IPS DF 6.9 (cell line): ENCODE data around the gene CRIM1.

ENCODE experiments used
- DNase-seq: peaks from one replicate; pipeline ENCODE4 v3.0.0-alpha.2; 2013; ENCODE audit warnings: low read depth, low spot score
- H3K27ac ChIP-seq: one replicate; pipeline ENCODE4 v1.5.1; 2013; ENCODE audit warnings: low read length, control low read depth
- H3K27me3 ChIP-seq: 2 replicates; pipeline ENCODE4 v1.6.1; 2013; ENCODE audit warnings: mild to moderate bottlenecking, low read length; ENCODE audit not compliant: control insufficient read depth, insufficient read depth
- H3K36me3 ChIP-seq: 2 replicates; pipeline ENCODE4 v1.6.1; 2013; ENCODE audit warnings: low read length; ENCODE audit not compliant: control insufficient read depth, insufficient read depth
- H3K4me1 ChIP-seq: 2 replicates; pipeline ENCODE4 v1.6.1; 2013; ENCODE audit warnings: low read length; ENCODE audit not compliant: control insufficient read depth, insufficient read depth
- H3K4me3 ChIP-seq: 2 replicates; pipeline ENCODE4 v1.5.1; 2013; ENCODE audit warnings: mild to moderate bottlenecking, low read length
- H3K9me3 ChIP-seq: 2 replicates; pipeline ENCODE4 v1.6.1; 2013; ENCODE audit warnings: low read length, inconsistent platforms; ENCODE audit not compliant: control insufficient read depth, insufficient read depth
- WGBS: extraction: QIAGEN DNeasy Blood & Tissue Kit; methylation state at CpG from one replicate; pipeline ENCODE4 v1.1.7; 2013; ENCODE audit warnings: mixed read lengths, missing lambda C conversion rate; ENCODE audit not compliant: insufficient read length, insufficient coverage; 5-methylcytosine and 5-hydroxymethylcytosine counted together

The CRIM1 gene

GRCh38 chr2:36559221-36559942 is 203.8 kb downstream of the CRIM1 start:
- Histone ChIP-seq H3K4me1 (peaks cover 4% of the 10 kb centered on the region; the same call in 1 of the 2 replicates), H3K27me3 (no peaks in the 10 kb centered on the region; the same call in 1 of the 2 replicates), H3K4me3 (no peak overlapping the region), H3K9me3 (no peaks in the 10 kb centered on the region), H3K36me3 (no peaks in the 10 kb centered on the region), H3K27ac (no peak overlapping the region)
- DNase-seq, result no peak
- whole genome bisulfite sequencing, result no CpG with 5 or more reads among the region's 11 CpGs

DNA sequence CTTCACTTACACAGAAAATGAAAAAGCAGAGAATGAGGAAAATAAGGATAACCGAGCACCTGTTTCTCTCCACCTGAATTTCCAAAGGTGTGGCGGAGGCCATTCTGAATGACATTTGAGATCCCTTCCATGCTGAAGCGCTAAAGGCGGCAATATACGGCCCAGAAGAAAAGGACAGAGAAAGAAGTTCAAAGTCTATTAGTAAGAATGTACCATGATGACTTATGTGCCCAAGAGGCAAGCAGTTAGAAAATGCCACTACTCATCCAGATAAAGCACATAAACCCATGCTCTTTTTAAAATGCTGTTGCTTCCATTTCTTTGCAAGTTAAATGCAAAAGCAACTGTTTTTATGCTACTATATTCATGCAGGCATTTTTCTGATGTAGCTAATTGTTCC is 205.1 kb downstream of the CRIM1 start:
- Histone ChIP-seq H3K9me3 (no peaks in the 10 kb centered on the region), H3K27me3 (no peaks in the 10 kb centered on the region; the same call in 1 of the 2 replicates), H3K36me3 (no peaks in the 10 kb centered on the region), H3K27ac (no peak overlapping the region), H3K4me1 (peaks cover 4% of the 10 kb centered on the region; the same call in 1 of the 2 replicates), H3K4me3 (no peak overlapping the region)
- WGBS, result no CpG with 5 or more reads among the region's 5 CpGs
- DNase-seq, result no peak

DNA sequence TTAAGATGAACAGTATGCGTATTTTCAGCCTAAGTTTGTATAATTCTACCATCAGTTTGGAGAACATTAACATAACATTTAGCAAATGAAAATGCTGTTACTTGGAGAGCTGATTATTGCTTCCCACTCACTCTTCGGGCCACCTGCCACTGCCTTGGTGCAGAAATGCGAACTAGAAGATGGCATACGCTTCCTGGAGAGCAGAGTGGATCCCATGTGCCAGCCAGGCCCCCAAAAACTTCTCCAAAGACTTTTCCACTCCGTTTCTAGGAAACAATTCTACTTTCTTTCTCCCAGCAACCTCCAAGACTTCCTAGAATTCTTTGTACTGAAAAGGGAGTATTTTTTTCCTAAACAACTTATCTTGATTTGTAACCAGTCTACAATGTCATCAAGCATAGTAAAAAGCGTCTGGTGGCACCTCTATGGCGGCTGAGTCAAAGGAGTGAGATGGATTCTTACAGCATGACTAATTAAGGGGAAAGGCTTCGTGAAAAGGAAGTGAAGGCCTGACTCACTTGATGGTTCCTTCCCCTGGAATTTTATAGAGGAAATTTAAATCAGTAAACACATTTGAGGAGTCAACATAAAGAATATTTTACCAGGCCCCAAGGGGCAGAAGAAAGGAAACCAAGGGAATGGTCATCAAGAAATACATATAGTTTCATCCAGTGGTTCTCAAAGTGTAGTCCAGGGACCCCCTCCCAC is 205.8 kb downstream of the CRIM1 start:
- Histone ChIP-seq H3K4me3 (no peak overlapping the region), H3K27ac (no peak overlapping the region), H3K36me3 (no peaks in the 10 kb centered on the region), H3K27me3 (no peaks in the 10 kb centered on the region; the same call in 1 of the 2 replicates), H3K4me1 (peaks cover 4% of the 10 kb centered on the region; the same call in 1 of the 2 replicates), H3K9me3 (no peaks in the 10 kb centered on the region)
- WGBS, result no CpG with 5 or more reads among the region's 8 CpGs
- DNase-seq, result no peak

GRCh38 chr2:36562240-36562639 is 206.7 kb downstream of the CRIM1 start:
- Histone ChIP-seq H3K27me3 (no peaks in the 10 kb centered on the region; the same call in 1 of the 2 replicates), H3K4me3 (no peak overlapping the region), H3K27ac (no peak overlapping the region), H3K9me3 (no peaks in the 10 kb centered on the region), H3K4me1 (peaks cover 4% of the 10 kb centered on the region; the same call in 1 of the 2 replicates), H3K36me3 (no peaks in the 10 kb centered on the region)
- WGBS, result no CpG with 5 or more reads among the region's 1 CpG
- no peak for DNase-seq

- no peak for DNase-seq
- no peak overlapping the region for H3K27ac ChIP-seq
- H3K27me3 ChIP-seq, result no peaks in the 10 kb centered on the region; the same call in 1 of the 2 replicates
- H3K4me1 ChIP-seq, result peaks cover 4% of the 10 kb centered on the region; the same call in 1 of the 2 replicates
- H3K36me3 ChIP-seq, result no peaks in the 10 kb centered on the region
- no peak overlapping the region for H3K4me3 ChIP-seq
- no peaks in the 10 kb centered on the region for H3K9me3 ChIP-seq
- WGBS, result no CpG with 5 or more reads among the region's 3 CpGs
These were observed 207.5 kb downstream of the CRIM1 start for GRCh38 chr2:36562973-36563532.

DNA sequence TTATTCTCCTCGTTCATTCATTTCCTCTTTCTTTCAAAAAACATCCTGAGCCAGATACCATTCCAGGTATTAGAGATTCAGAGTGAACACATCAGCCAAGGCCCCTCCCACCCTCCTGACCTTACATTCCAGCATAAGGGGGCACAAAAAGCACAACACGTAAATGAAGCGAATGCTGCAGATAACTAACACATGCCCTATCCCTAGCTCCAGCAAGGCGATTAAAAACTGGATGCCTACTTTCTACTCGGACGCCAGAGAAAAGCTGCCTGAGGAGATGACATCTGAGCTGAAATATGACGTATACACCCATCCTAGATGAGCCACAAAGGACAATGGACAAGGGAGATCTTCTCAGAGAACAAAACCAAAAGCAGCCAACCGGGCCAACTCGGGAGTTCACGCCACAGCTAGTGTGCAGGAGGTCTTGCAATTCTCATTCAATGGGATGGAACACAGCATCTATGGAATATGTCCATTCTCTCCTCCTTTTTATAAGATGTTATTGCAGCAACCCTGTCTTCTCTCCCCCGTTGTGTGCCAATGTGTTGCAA is 208.9 kb downstream of the CRIM1 start:
- Histone ChIP-seq H3K9me3 (no peaks in the 10 kb centered on the region), H3K4me3 (no peak overlapping the region), H3K4me1 (peaks cover 4% of the 10 kb centered on the region; the same call in 1 of the 2 replicates), H3K36me3 (no peaks in the 10 kb centered on the region), H3K27ac (no peak overlapping the region), H3K27me3 (no peaks in the 10 kb centered on the region; the same call in 1 of the 2 replicates)
- no peak for DNase-seq
- WGBS, result 100% methylated on average over 1 of the region's 11 CpGs

DNA sequence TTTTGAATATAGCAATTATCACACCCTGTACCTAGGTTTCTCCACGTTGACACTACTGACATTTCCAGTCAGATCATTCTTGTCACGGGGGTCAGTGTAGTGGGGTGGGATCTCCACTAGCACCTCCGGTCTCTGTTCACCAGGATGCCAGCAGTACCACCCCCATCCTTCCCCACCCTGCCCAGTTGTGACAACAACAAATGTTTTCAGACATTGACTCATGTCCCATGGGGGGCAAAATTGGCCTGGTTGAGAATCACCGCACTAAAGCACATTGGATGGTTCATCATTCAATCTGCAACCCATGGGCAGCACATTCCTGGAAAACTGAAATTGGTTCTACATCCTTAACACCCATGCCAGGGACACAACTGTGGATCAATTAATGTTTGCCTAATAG is 210.1 kb downstream of the CRIM1 start:
- Histone ChIP-seq H3K27me3 (no peaks in the 10 kb centered on the region; the same call in 1 of the 2 replicates), H3K4me3 (no peak overlapping the region), H3K9me3 (no peaks in the 10 kb centered on the region), H3K36me3 (no peaks in the 10 kb centered on the region), H3K27ac (no peak overlapping the region), H3K4me1 (peaks cover 4% of the 10 kb centered on the region; the same call in 1 of the 2 replicates)
- no CpG with 5 or more reads among the region's 4 CpGs for WGBS
- no peak for DNase-seq

DNA sequence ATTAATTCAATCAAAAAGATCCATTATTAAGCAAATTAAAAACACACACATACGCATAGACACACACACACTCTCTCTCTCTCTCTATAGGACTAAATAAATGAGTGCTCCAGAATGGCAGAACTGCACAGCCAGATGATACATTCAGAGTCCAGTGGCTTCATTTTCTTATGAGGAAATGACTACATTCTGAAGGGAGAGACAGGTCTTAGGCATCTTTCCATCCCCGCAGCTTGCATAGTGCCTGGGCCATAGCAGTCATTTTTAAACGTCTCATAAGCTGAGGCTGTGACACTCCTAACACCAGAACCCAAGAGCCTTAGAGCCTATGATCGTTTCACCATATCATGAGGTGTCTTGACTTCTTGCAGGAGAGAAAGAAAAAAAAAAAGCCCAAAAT is 211.3 kb downstream of the CRIM1 start:
- H3K27me3 ChIP-seq, result no peaks in the 10 kb centered on the region; the same call in 1 of the 2 replicates
- no peak overlapping the region for H3K4me3 ChIP-seq
- DNase-seq, result no peak
- H3K36me3 ChIP-seq, result no peaks in the 10 kb centered on the region
- H3K4me1 ChIP-seq, result peaks cover 4% of the 10 kb centered on the region; the same call in 1 of the 2 replicates
- 100% methylated on average over 1 of the region's 4 CpGs for WGBS
- no peak overlapping the region for H3K27ac ChIP-seq
- no peaks in the 10 kb centered on the region for H3K9me3 ChIP-seq

DNA sequence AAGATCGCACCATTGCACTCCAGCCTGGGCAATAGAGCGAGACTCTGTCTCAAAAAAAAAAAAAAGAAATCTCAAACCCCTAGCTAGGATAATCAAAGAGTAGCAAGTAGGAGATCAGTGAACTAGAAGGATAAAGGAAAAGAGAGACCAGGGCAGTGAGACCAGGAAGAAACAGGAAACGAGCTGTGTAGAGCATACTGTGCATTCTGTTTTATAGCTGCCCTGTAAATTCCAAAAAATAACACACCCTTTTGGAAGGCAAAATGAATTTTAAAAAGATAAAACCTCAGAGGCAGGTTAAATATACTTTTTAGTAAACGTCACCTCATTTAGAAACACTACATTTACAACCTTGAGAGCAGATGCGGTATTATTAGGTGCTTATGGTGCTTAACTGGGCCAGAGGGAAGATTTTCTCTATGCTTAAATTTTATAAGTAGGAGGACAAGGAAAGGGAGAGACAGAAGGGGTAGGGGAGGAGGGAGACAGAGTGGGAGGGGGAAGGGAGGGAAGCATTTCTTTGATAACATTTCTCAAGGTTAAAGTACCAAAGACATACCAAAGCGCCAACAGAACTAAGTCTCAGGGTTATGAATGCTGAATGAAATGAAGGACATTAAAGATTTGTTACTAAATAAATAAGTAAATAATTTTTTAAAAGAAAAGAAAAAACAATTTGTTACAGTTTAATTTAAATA is 212.3 kb downstream of the CRIM1 start:
- Histone ChIP-seq H3K4me1 (peaks cover 4% of the 10 kb centered on the region; the same call in 1 of the 2 replicates), H3K27me3 (no peaks in the 10 kb centered on the region; the same call in 1 of the 2 replicates), H3K9me3 (no peaks in the 10 kb centered on the region), H3K36me3 (no peaks in the 10 kb centered on the region), H3K27ac (no peak overlapping the region), H3K4me3 (no peak overlapping the region)
- WGBS, result no CpG with 5 or more reads among the region's 6 CpGs
- no peak for DNase-seq
